HEK293T (cell line): ENCODE data around the gene MRPL9.
"Not testable (repeated sequence)": the region's sequence is repeated elsewhere in the genome, so short reads cannot be mapped to it uniquely, and the experiment has no call there.

ENCODE experiments used
- ARNT ChIP-seq: fragments of 450-650 bp; IDR thresholded peaks from 2 replicates; pipeline ENCODE4 v1.6.1; 2017; ENCODE audit warnings: mild to moderate bottlenecking
- BHLHE40 ChIP-seq: fragments of 450-650 bp; IDR thresholded peaks from 2 replicates; pipeline ENCODE4 v1.6.1; 2016; ENCODE audit warnings: mild to moderate bottlenecking, moderate library complexity, borderline replicate concordance
- FOXK2 ChIP-seq: fragments of 450-650 bp; IDR thresholded peaks from 2 replicates; pipeline ENCODE4 v1.6.1; 2016; ENCODE audit warnings: mild to moderate bottlenecking
- HDGF ChIP-seq: fragments of 450-650 bp; IDR thresholded peaks from 2 replicates; pipeline ENCODE4 v1.6.1; 2017; ENCODE audit warnings: antibody characterized with exemption, borderline replicate concordance
- SP1 ChIP-seq: fragments of 450-650 bp; IDR thresholded peaks from 2 replicates; pipeline ENCODE4 v1.6.1; 2017
- SUZ12 ChIP-seq: fragments of 450-650 bp; IDR thresholded peaks from 2 replicates; pipeline ENCODE4 v1.6.1; 2016; ENCODE audit warnings: mild to moderate bottlenecking
- TARDBP ChIP-seq: fragments of 450-650 bp; IDR thresholded peaks from 2 replicates; pipeline ENCODE4 v1.6.1; 2016

- TF ChIP-seq BHLHE40, FOXK2, SP1, TARDBP, HDGF, SUZ12, ARNT: not testable (repeated sequence)
Measured at GRCh38 chr1:151780736-151781135, 17.4 kb upstream of the MRPL9 start.
